ENCODE results near the gene SINHCAF. TPM values are rescaled to one million over a fixed set of nuclear protein-coding genes. Genes with fewer than 3 reads are reported as not detected.
A peak's percentile ranks its signal among the peaks of the same experiment; 100 is the strongest.

Gene SINHCAF
- total and polyA plus RNA-seq, 2 of the 8 experiments (the other 6 are each of a cell fraction or from before 2014, with no cell fraction given) = 138 to 576 TPM

GRCh38 chr12:31363831-31364230 is 37.9 kb upstream of the SINHCAF start:
- Histone ChIP-seq H3K4me2 (ENCODE audit: insufficient read depth in 1 of 2, low read depth in 2 of 2, low read length in 2 of 2) (no peak overlapping the region), H3K14ac (ENCODE audit: insufficient read length) (no peak overlapping the region), H3K23me2 (ENCODE audit: low read depth, low read length) (no peaks in the 10 kb centered on the region; the same call in 1 of the 2 replicates), H2BK5ac (ENCODE audit: low read depth, low read length) (peak overlapping the region; percentile 40; the same call in 1 of the 2 replicates), H4K91ac (replicated peaks; ENCODE audit: insufficient read length, low read length) (peak overlapping the region; percentile 64), H2AK5ac (ENCODE audit: low read depth, low read length) (no peak overlapping the region), H3K9me3 (ENCODE audit: insufficient read depth in 2 of 2, low read depth in 1 of 2, low read length in 1 of 2) (no peaks in the 10 kb centered on the region), H2BK120ac (replicated peaks; ENCODE audit: low read depth, low read length) (no peak overlapping the region), H3K36me3 (ENCODE audit: control insufficient read depth in 2 of 4, insufficient read depth in 4 of 4, low read length in 3 of 4) (no peaks in the 10 kb centered on the region), H2BK12ac (ENCODE audit: low read depth, low read length) (peak overlapping the region; percentile 91), H3K9ac (replicated peaks in 1 of 4; ENCODE audit: extremely low read depth in 1 of 4, low read depth in 3 of 4, low read length in 3 of 4) (no peak overlapping the region; a peak in 1 of 7 replicates), H3K79me2 (ENCODE audit: control insufficient read depth in 1 of 2, insufficient read depth in 2 of 2, low read length in 2 of 2) (no peaks in the 10 kb centered on the region), H2AFZ (ENCODE audit: low read length) (no peak overlapping the region), H3K79me1 (ENCODE audit: low read depth, low read length) (no peaks in the 10 kb centered on the region), H3K27me3 (replicated peaks in 1 of 4; ENCODE audit: control insufficient read depth in 3 of 4, extremely low read depth in 1 of 4, insufficient read depth in 3 of 4, low read length in 3 of 4) (no peaks in the 10 kb centered on the region), H2BK20ac (ENCODE audit: low read length) (0 out of 2 replicates have a peak overlapping the region, but pooled peaks have one; percentile 2), H3K4me1 (replicated peaks in 1 of 4; ENCODE audit: control insufficient read depth in 3 of 4, insufficient read depth in 4 of 4, low read length in 3 of 4) (peaks cover 13 to 24% (median 21%) of the 10 kb centered on the region in 4 experiments), H3K4ac (replicated peaks; ENCODE audit: insufficient read length, low read depth, low read length) (no peak overlapping the region), H3K23ac (ENCODE audit: insufficient read length) (no peak overlapping the region), H4K8ac (ENCODE audit: extremely low read depth, insufficient read depth, low read length) (no peak overlapping the region), H4K5ac (ENCODE audit: insufficient read length, low read depth, low read length) (no peak overlapping the region), H3K18ac (ENCODE audit: extremely low read depth, low read length) (peak overlapping the region; percentile 55; the same call in 1 of the 2 replicates), H3K4me3 (ENCODE audit: extremely low read depth in 1 of 4, insufficient read depth in 2 of 4, low read depth in 3 of 4, low read length in 4 of 4) (no peak overlapping the region), H4K20me1 (replicated peaks in 1 of 2; ENCODE audit: control insufficient read depth in 1 of 2, insufficient read depth in 2 of 2, low read length in 2 of 2) (no peaks in the 10 kb centered on the region), H2BK15ac (ENCODE audit: low read length) (peak overlapping the region; percentile 66; the same call in 1 of the 2 replicates), H3K56ac (replicated peaks; ENCODE audit: insufficient read length, low read depth, low read length) (no peak overlapping the region), H3K27ac (ENCODE audit: low read depth, low read length) (no peak overlapping the region)
- DNase-seq (ENCODE audit: low read depth in 1 of 2, low spot score in 2 of 2) (no peak), FAIRE-seq (no peak)
- POLR2A ChIA-PET (ENCODE audit: partially characterized antibody) = interaction anchor here (0.9 to 17.5 kb wide), 10 partner anchors 8 to 49 kb away, joined by 3 to 474 read pairs (median 13); partner anchors contain the start of gene SINHCAF
- 80% methylated on average over 2 of the region's 2 CpGs; no CpG with 5 or more reads in 1 of the 2 experiments for WGBS, 2 experiments (ENCODE audit: extremely low coverage in 1 of 2, insufficient coverage in 1 of 2, insufficient read length in 1 of 2, insufficient replicate concordance in 2 of 2, low coverage in 1 of 2, low lambda C conversion rate in 2 of 2, missing lambda C conversion rate in 1 of 2)
- CTCF ChIA-PET (ENCODE audit: partially characterized antibody) = interaction anchor here (0.9 to 3.1 kb wide), 8 partner anchors 8 to 236 kb away, joined by 3 to 15 read pairs (median 4); no protein-coding TSS in a partner anchor
- no peak for TF ChIP-seq SIN3A (conservative IDR thresholded peaks at IDR 0.05 in 1 of 2, IDR thresholded peaks at IDR 0.05 in 1 of 2; ENCODE audit: low read depth in 1 of 2, low read length in 2 of 2)
